ENCODE data around the gene SLC9A9.

DNA sequence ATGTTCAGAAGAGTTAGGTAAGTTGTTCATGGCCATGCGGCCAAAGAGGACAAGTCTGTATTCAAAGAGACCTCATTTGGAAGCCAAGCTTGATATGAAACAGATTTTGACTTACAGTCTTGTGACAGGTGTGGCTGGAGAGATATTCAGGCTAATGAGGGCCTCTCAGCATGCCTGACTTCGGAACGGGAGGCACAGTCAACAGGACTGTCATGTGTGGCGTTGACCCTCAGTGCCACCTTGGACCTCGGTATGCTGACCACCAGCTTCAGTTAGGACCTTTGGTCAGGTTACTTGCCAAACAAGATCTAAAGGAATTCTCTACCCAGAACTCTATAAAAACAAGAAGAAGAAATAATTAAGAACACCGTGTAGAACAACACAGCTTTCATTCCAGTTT is 604.6 kb downstream of the SLC9A9 start:
- TF ChIP-seq POLR2AphosphoS5 (IDR thresholded peaks at IDR 0.05): no peak
- TF ChIP-seq, protein P1, sequence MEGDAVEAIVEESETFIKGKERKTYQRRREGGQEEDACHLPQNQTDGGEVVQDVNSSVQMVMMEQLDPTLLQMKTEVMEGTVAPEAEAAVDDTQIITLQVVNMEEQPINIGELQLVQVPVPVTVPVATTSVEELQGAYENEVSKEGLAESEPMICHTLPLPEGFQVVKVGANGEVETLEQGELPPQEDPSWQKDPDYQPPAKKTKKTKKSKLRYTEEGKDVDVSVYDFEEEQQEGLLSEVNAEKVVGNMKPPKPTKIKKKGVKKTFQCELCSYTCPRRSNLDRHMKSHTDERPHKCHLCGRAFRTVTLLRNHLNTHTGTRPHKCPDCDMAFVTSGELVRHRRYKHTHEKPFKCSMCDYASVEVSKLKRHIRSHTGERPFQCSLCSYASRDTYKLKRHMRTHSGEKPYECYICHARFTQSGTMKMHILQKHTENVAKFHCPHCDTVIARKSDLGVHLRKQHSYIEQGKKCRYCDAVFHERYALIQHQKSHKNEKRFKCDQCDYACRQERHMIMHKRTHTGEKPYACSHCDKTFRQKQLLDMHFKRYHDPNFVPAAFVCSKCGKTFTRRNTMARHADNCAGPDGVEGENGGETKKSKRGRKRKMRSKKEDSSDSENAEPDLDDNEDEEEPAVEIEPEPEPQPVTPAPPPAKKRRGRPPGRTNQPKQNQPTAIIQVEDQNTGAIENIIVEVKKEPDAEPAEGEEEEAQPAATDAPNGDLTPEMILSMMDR (IDR thresholded peaks at IDR 0.05): no peak

Data from prostate gland (tissue), 2 donors.